ENCODE results near the gene FAM149A.

Gene FAM149A

DNA sequence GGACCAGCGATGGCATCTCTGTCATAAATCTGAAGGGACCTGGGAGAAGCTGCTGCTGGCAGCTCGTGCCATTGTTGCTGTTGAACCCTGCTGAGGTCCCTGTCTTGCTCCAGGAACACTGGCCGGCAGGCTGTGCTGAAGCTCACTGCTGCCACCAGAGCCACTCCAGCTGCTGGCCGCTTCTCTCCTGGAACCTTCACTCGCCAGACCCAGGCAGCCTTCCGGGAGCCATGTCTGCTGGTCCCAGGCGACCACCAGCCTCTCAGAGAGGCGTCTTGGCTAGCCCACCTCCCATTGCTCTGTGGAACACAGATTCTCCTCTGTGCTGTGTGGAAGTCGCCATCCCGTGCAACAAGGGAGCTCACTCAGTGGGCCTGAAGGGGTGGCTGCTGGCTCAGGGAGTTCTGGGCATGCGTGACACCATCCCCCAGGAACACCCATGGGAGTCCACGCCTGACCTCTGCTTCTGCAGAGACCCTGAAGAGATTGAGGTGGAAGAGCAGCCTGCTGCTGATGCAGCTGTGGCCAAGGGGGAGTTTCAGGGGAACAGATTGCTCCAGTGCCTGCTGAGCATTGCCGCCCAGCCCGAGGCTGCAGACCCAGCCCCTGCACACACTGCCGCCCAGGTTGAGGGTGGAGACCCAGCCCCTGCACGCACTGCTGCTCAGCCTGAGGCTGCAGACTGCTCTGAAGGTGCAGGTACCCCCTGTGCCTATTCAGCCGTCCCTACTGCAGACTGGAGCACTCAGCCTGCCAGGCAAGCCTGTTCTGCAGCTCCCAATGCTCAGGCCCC, 53.7 kb downstream of the FAM149A start:
- Histone ChIP-seq H2AK5ac (ENCODE audit: low read length) (no peak overlapping the region), H3K9me3 (ENCODE audit: insufficient read depth, low read depth, low read length) (peaks cover 8% of the 10 kb centered on the region), H3K23ac (ENCODE audit: low read length) (no peak overlapping the region), H3K27me3 (ENCODE audit: insufficient read depth, low read length) (no peaks in the 10 kb centered on the region), H4K12ac (ENCODE audit: low read depth, low read length) (no peak overlapping the region), H4K91ac (ENCODE audit: low read depth, low read length) (no peak overlapping the region), H2AFZ (ENCODE audit: insufficient read depth, low read length, poor library complexity) (no peak overlapping the region), H3K4ac (ENCODE audit: low read depth, low read length) (no peak overlapping the region), H3K36me3 (ENCODE audit: control insufficient read depth in 1 of 2, insufficient read depth in 2 of 2, low read length in 2 of 2) (no peaks in the 10 kb centered on the region), H3K14ac (ENCODE audit: low read length) (no peak overlapping the region), H3K18ac (ENCODE audit: low read length) (no peak overlapping the region), H3K9ac (ENCODE audit: low read length) (no peak overlapping the region), H3K79me1 (ENCODE audit: low read length) (no peaks in the 10 kb centered on the region), H2BK120ac (ENCODE audit: insufficient read depth, low read length, poor library complexity) (no peak overlapping the region), H4K8ac (ENCODE audit: low read depth, low read length) (no peak overlapping the region), H2BK12ac (ENCODE audit: low read length) (no peak overlapping the region), H3K4me2 (ENCODE audit: low read length) (no peak overlapping the region), H3K79me2 (ENCODE audit: control insufficient read depth, insufficient read depth, low read length, poor library complexity) (no peaks in the 10 kb centered on the region), H2BK5ac (ENCODE audit: low read depth, low read length, poor library complexity) (no peak overlapping the region), H3K4me3 (ENCODE audit: low read depth, low read length) (no peak overlapping the region), H3K27ac (ENCODE audit: low read depth, low read length) (no peak overlapping the region), H3K4me1 (ENCODE audit: control insufficient read depth in 1 of 2, insufficient read depth in 2 of 2, low read length in 2 of 2) (no peaks in the 10 kb centered on the region)
- no CpG with 5 or more reads among the region's 17 CpGs for WGBS (ENCODE audit: extremely low coverage, insufficient coverage, insufficient read length)
- DNase-seq, result no peak

DNA sequence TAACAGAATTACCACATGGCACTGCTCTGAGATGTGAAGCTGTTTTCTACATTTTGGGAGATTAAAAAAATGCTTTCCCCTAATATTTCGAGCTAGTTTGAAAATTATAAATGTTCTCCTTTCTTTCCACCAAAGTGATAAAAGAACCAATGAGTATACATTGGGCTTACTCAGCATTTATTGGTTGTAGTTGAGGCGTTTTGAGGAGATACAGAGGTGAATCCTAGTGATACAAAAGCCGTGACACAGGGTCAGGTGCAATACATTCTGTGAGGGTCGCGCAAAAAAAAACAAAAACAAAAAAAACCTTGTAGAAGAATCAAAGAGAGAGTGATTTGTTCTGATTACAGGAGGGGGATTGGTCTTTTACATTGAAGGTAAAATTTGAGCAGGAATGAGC, 54.5 kb downstream of the FAM149A start:
- Histone ChIP-seq H3K36me3 (ENCODE audit: control insufficient read depth in 1 of 2, insufficient read depth in 2 of 2, low read length in 2 of 2) (no peaks in the 10 kb centered on the region), H2BK12ac (ENCODE audit: low read length) (no peak overlapping the region), H3K27me3 (ENCODE audit: insufficient read depth, low read length) (no peaks in the 10 kb centered on the region), H3K4me3 (ENCODE audit: low read depth, low read length) (no peak overlapping the region), H2AK5ac (ENCODE audit: low read length) (no peak overlapping the region), H3K23ac (ENCODE audit: low read length) (no peak overlapping the region), H4K8ac (ENCODE audit: low read depth, low read length) (no peak overlapping the region), H3K9me3 (ENCODE audit: insufficient read depth, low read depth, low read length) (peaks cover 8% of the 10 kb centered on the region), H3K9ac (ENCODE audit: low read length) (no peak overlapping the region), H3K4me1 (ENCODE audit: control insufficient read depth in 1 of 2, insufficient read depth in 2 of 2, low read length in 2 of 2) (no peaks in the 10 kb centered on the region), H4K12ac (ENCODE audit: low read depth, low read length) (no peak overlapping the region), H3K79me2 (ENCODE audit: control insufficient read depth, insufficient read depth, low read length, poor library complexity) (no peaks in the 10 kb centered on the region), H2BK5ac (ENCODE audit: low read depth, low read length, poor library complexity) (no peak overlapping the region), H3K27ac (ENCODE audit: low read depth, low read length) (no peak overlapping the region), H3K79me1 (ENCODE audit: low read length) (no peaks in the 10 kb centered on the region), H4K91ac (ENCODE audit: low read depth, low read length) (no peak overlapping the region), H2AFZ (ENCODE audit: insufficient read depth, low read length, poor library complexity) (no peak overlapping the region), H3K18ac (ENCODE audit: low read length) (no peak overlapping the region), H3K4me2 (ENCODE audit: low read length) (no peak overlapping the region), H3K4ac (ENCODE audit: low read depth, low read length) (no peak overlapping the region), H3K14ac (ENCODE audit: low read length) (no peak overlapping the region), H2BK120ac (ENCODE audit: insufficient read depth, low read length, poor library complexity) (no peak overlapping the region)
- no peak for DNase-seq
- WGBS (ENCODE audit: extremely low coverage, insufficient coverage, insufficient read length), result no CpG with 5 or more reads among the region's 5 CpGs

DNA sequence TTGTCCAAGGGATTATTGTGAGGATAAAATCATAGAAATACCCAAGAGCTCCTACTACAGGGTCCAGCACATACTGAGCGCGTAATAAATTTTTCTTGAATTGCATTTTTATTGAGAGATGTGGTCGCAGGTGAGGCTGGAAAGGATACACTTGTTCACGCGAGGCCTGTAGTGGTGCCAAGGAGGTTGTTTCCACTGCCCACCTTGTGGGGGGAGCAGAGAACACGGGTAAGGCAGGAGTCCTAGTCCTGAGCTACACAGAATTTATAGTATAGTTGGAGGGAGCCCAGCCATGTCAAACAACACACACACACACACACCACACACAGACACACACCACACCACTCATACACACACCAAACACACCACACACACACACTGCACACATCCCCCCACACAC, 55.1 kb downstream of the FAM149A start:
- Histone ChIP-seq H3K79me1 (ENCODE audit: low read length) (no peaks in the 10 kb centered on the region), H2BK120ac (ENCODE audit: insufficient read depth, low read length, poor library complexity) (no peak overlapping the region), H3K79me2 (ENCODE audit: control insufficient read depth, insufficient read depth, low read length, poor library complexity) (no peaks in the 10 kb centered on the region), H4K12ac (ENCODE audit: low read depth, low read length) (no peak overlapping the region), H3K9me3 (ENCODE audit: insufficient read depth, low read depth, low read length) (peaks cover 9% of the 10 kb centered on the region), H3K36me3 (ENCODE audit: control insufficient read depth in 1 of 2, insufficient read depth in 2 of 2, low read length in 2 of 2) (no peaks in the 10 kb centered on the region), H2BK5ac (ENCODE audit: low read depth, low read length, poor library complexity) (no peak overlapping the region), H3K27me3 (ENCODE audit: insufficient read depth, low read length) (no peaks in the 10 kb centered on the region), H3K4ac (ENCODE audit: low read depth, low read length) (no peak overlapping the region), H4K8ac (ENCODE audit: low read depth, low read length) (no peak overlapping the region), H3K27ac (ENCODE audit: low read depth, low read length) (no peak overlapping the region), H3K4me3 (ENCODE audit: low read depth, low read length) (peak overlapping the region; percentile 35), H2BK12ac (ENCODE audit: low read length) (no peak overlapping the region), H2AK5ac (ENCODE audit: low read length) (no peak overlapping the region), H3K4me1 (ENCODE audit: control insufficient read depth in 1 of 2, insufficient read depth in 2 of 2, low read length in 2 of 2) (no peaks in the 10 kb centered on the region), H4K91ac (ENCODE audit: low read depth, low read length) (no peak overlapping the region), H2AFZ (ENCODE audit: insufficient read depth, low read length, poor library complexity) (no peak overlapping the region), H3K18ac (ENCODE audit: low read length) (no peak overlapping the region), H3K4me2 (ENCODE audit: low read length) (no peak overlapping the region), H3K14ac (ENCODE audit: low read length) (no peak overlapping the region), H3K23ac (ENCODE audit: low read length) (no peak overlapping the region), H3K9ac (ENCODE audit: low read length) (no peak overlapping the region)
- DNase-seq, result no peak
- WGBS (ENCODE audit: extremely low coverage, insufficient coverage, insufficient read length), result no CpG with 5 or more reads among the region's 6 CpGs

DNA sequence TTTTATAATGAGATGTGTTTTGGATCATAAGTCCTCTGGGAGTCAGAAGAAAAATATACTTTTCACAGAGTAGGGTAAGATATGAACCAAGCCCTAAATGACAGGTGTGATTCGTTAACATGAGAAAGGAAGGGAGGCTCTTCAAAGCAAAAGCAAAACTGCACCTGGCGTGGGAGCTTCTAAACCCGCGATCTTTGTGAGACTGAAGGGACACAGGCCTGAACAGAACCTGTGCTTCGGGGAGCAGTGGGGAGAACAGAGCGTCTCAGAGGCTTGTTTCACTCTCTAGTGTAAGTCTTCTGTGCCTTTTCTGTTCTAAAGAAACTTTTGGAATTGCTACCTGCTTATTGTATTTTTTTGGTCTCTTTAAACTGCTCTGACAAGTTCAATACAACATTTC, 56.6 kb downstream of the FAM149A start:
- H2AFZ ChIP-seq (ENCODE audit: insufficient read depth, low read length, poor library complexity), result no peak overlapping the region
- H3K4me3 ChIP-seq (ENCODE audit: low read depth, low read length), result no peak overlapping the region
- no peaks in the 10 kb centered on the region for H3K79me2 ChIP-seq (ENCODE audit: control insufficient read depth, insufficient read depth, low read length, poor library complexity)
- no peak overlapping the region for H4K8ac ChIP-seq (ENCODE audit: low read depth, low read length)
- H4K91ac ChIP-seq (ENCODE audit: low read depth, low read length), result no peak overlapping the region
- H3K23ac ChIP-seq (ENCODE audit: low read length), result peak overlapping the region; percentile 47
- H3K4me2 ChIP-seq (ENCODE audit: low read length), result no peak overlapping the region
- no peaks in the 10 kb centered on the region for H3K36me3 ChIP-seq (ENCODE audit: control insufficient read depth in 1 of 2, insufficient read depth in 2 of 2, low read length in 2 of 2)
- H3K9ac ChIP-seq (ENCODE audit: low read length), result no peak overlapping the region
- no peaks in the 10 kb centered on the region for H3K79me1 ChIP-seq (ENCODE audit: low read length)
- no peak overlapping the region for H2BK12ac ChIP-seq (ENCODE audit: low read length)
- H3K27ac ChIP-seq (ENCODE audit: low read depth, low read length), result no peak overlapping the region
- no peak overlapping the region for H2BK120ac ChIP-seq (ENCODE audit: insufficient read depth, low read length, poor library complexity)
- no peaks in the 10 kb centered on the region for H3K4me1 ChIP-seq (ENCODE audit: control insufficient read depth in 1 of 2, insufficient read depth in 2 of 2, low read length in 2 of 2)
- H2BK5ac ChIP-seq (ENCODE audit: low read depth, low read length, poor library complexity), result no peak overlapping the region
- no peak overlapping the region for H4K12ac ChIP-seq (ENCODE audit: low read depth, low read length)
- H3K18ac ChIP-seq (ENCODE audit: low read length), result no peak overlapping the region
- H3K14ac ChIP-seq (ENCODE audit: low read length), result no peak overlapping the region
- no peaks in the 10 kb centered on the region for H3K27me3 ChIP-seq (ENCODE audit: insufficient read depth, low read length)
- peaks cover 9% of the 10 kb centered on the region for H3K9me3 ChIP-seq (ENCODE audit: insufficient read depth, low read depth, low read length)
- H2AK5ac ChIP-seq (ENCODE audit: low read length), result no peak overlapping the region
- DNase-seq, result no peak
- no CpG with 5 or more reads among the region's 6 CpGs for WGBS (ENCODE audit: extremely low coverage, insufficient coverage, insufficient read length)
- H3K4ac ChIP-seq (ENCODE audit: low read depth, low read length), result no peak overlapping the region

Data from trophoblast cell (in vitro differentiated cells and primary cell).